ENCODE data around the gene CAV3.
"Not testable (repeated sequence)": the region's sequence is repeated elsewhere in the genome, so short reads cannot be mapped to it uniquely, and the experiment has no call there.

Gene CAV3

GRCh38 chr3:8733332-8734094, at the start of gene CAV3:
Gene CAV3, plus strand, starts transcription at chr3:8733802. Its CDS starts 75 bp downstream, at chr3:8733877.
- no peak for DNase-seq
- TF ChIP-seq POLR2A (IDR thresholded peaks at IDR 0.05; ENCODE audit: low read length) = no peak
- TF ChIP-seq GATA1 (IDR thresholded peaks at IDR 0.05; ENCODE audit: low read depth, low read length) = no peak

GRCh38 chr3:8684992-8685391, 48.6 kb upstream of the CAV3 start:
- not testable (repeated sequence) for DNase-seq

GRCh38 chr3:8691295-8691694, 42.3 kb upstream of the CAV3 start:
- DNase-seq = not testable (repeated sequence)

GRCh38 chr3:8702560-8702959, 31.0 kb upstream of the CAV3 start:
- DNase-seq = peak in 1 of 2 experiments; percentile 9
- TF ChIP-seq GATA1 (IDR thresholded peaks at IDR 0.05; ENCODE audit: low read depth, low read length) = no peak
- TF ChIP-seq POLR2A (IDR thresholded peaks at IDR 0.05; ENCODE audit: low read length) = no peak

- TF ChIP-seq POLR2A (IDR thresholded peaks at IDR 0.05; ENCODE audit: low read length) = no peak
- DNase-seq = no peak
These were observed 28.0 kb upstream of the CAV3 start for GRCh38 chr3:8705575-8705974.

- DNase-seq = no peak
- TF ChIP-seq GATA1 (IDR thresholded peaks at IDR 0.05; ENCODE audit: low read depth, low read length) = no peak
- TF ChIP-seq POLR2A (IDR thresholded peaks at IDR 0.05; ENCODE audit: low read length) = no peak
These were observed 24.3 kb upstream of the CAV3 start for GRCh38 chr3:8709287-8709686.

- TF ChIP-seq POLR2A (IDR thresholded peaks at IDR 0.05; ENCODE audit: low read length) = no peak
- DNase-seq = no peak
These were observed 23.6 kb upstream of the CAV3 start for GRCh38 chr3:8709801-8710507.

- no peak for TF ChIP-seq POLR2A (IDR thresholded peaks at IDR 0.05; ENCODE audit: low read length)
- no peak for TF ChIP-seq GATA1 (IDR thresholded peaks at IDR 0.05; ENCODE audit: low read depth, low read length)
- DNase-seq = no peak
These were observed 21.3 kb upstream of the CAV3 start for GRCh38 chr3:8712045-8712907.

GRCh38 chr3:8712908-8713255, 20.7 kb upstream of the CAV3 start:
- TF ChIP-seq POLR2A (IDR thresholded peaks at IDR 0.05; ENCODE audit: low read length) (no peak), GATA1 (IDR thresholded peaks at IDR 0.05; ENCODE audit: low read depth, low read length) (no peak)
- DNase-seq = no peak

- TF ChIP-seq POLR2A (IDR thresholded peaks at IDR 0.05; ENCODE audit: low read length) (no peak), GATA1 (IDR thresholded peaks at IDR 0.05; ENCODE audit: low read depth, low read length) (no peak)
- DNase-seq = peak in 1 of 2 experiments; percentile 22
These were observed 19.5 kb upstream of the CAV3 start for GRCh38 chr3:8713901-8714759.

- not testable (repeated sequence) for DNase-seq
These were observed 17.8 kb upstream of the CAV3 start for GRCh38 chr3:8715757-8716156.

- no peak for DNase-seq
- TF ChIP-seq GATA1 (IDR thresholded peaks at IDR 0.05; ENCODE audit: low read depth, low read length) = no peak
- no peak for TF ChIP-seq POLR2A (IDR thresholded peaks at IDR 0.05; ENCODE audit: low read length)
These were observed 10.8 kb upstream of the CAV3 start for GRCh38 chr3:8722808-8723207.

GRCh38 chr3:8723612-8724011, 10.0 kb upstream of the CAV3 start:
- TF ChIP-seq GATA1 (IDR thresholded peaks at IDR 0.05; ENCODE audit: low read depth, low read length) (no peak), POLR2A (IDR thresholded peaks at IDR 0.05; ENCODE audit: low read length) (no peak)
- no peak for DNase-seq

Data from erythroblast (primary cell).